DMS53 treated with DMSO at 0.1 percent for 48 hours (cell line): ENCODE results near the gene PPIP5K2.
A peak's percentile ranks its signal among the peaks of the same experiment; 100 is the strongest.
"Not testable (repeated sequence)": the region's sequence is repeated elsewhere in the genome, so short reads cannot be mapped to it uniquely, and the experiment has no call there.

ENCODE experiments used
- DNase-seq: peaks from one replicate; lab custom pipeline; 2025; ENCODE audit not compliant: unreplicated experiment; lab: John Stamatoyannopoulos, UW

PPIP5K2 gene

GRCh38 chr5:103205991-103206700 lies 86.0 kb downstream of the PPIP5K2 start:
- no peak for DNase-seq

- DNase-seq: no peak
These were observed 86.9 kb downstream of the PPIP5K2 start for GRCh38 chr5:103207011-103207410.

DNA sequence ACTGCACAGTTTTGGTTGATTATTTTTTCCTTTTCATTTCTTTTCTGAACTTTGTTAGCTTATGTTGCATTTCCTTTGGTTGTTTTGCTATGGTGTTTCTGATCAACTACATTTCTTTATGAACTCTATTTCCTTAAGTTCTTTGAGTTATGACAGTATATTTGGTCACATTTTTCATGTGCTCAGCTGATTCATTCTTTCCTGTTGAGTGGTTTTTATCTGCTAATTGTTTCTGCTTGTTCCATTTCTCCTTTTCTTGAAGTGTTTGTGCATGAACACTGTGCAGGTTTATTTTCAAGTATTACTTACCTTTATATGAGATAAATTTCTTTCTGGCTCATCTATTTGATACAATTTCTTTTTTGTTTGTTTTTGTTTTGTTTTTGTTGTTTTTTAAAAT lies 87.6 kb downstream of the PPIP5K2 start:
- DNase-seq: no peak

GRCh38 chr5:103208460-103208859 lies 88.4 kb downstream of the PPIP5K2 start:
- no peak for DNase-seq

GRCh38 chr5:103209065-103209464 lies 89.0 kb downstream of the PPIP5K2 start:
- DNase-seq: no peak

DNA sequence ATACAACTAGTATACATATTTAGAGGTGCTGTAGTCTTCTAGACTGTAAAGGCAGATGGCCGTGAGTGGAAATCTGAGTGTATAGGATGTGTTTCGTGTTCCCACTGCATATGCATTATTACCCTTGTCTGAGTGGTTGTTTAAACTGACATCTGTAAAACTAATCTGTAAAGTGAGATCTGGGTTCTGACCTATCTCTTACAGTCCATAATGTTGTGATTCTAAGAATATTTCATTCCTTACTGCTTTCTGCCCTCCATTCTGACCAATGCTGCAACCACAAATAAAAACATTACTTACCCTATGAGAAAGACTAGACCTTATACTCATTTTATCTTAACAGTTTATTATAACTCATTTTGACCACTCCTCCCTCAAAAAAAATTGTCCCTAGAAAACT lies 90.9 kb downstream of the PPIP5K2 start:
- DNase-seq: no peak

DNA sequence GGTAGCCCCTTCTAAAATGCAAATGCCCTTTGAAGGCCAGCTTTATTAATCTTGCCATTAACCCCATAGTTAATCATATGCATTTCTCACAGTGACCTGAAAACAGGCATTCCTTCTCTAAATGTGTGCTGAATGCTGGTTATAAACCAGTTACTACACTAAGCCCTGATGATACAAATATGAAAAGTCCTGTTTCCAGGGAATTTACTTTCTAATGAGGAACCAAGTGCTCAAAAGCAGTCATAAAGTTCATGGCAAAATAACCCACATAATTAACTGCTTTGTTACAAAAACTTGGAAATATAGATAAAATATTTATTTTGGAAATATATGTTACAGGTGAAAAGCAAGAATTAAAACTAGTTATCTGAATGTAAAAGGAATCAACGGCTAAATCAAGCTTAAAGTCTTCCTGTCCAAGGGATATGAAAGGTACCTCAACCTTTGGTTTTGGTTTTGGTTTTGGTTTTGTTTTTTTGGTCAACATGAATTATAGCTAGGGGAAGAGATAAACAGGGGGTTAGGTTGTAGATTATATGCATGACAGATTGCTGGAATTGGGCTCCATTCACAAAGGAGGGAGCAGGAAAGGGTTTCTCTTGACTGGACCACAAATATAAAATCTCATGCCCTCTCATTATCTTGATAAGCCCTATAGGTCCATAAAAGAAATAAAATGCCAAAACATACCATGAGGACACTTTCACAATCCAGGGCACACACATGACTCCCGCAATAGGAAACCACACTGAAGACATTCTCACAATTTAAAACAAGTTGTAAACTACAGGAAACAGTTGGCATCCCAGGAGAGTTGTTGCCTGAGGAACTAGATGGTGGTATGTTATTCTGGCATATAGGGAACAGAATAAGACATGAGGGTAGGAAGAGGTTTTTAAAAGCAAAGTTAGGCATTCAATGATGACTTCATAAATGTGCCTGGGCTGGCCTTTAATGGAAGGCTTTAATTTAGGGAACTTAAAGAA lies 91.8 kb downstream of the PPIP5K2 start:
- DNase-seq: no peak

- no peak for DNase-seq
These were observed 96.0 kb downstream of the PPIP5K2 start for GRCh38 chr5:103216137-103216536.

GRCh38 chr5:103216697-103217096 lies 96.6 kb downstream of the PPIP5K2 start:
- DNase-seq: no peak

DNA sequence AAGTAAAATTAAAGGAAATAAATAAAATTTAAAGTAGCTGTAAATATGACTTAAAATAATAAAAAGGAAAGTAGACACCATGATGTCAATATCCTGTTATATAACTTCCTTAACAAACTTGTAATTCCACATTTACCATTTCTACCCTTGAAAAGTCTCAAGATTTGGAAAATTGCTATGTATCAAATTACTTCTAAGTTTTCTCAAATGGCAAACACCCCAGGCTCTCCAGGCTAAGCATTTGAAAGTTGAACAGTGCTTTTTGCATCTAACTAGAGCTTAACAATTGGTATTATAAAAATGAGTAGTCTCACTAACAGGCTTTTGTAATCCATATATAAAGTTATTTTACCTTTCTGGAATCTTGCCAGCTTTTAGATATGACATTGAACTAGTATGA lies 97.0 kb downstream of the PPIP5K2 start:
- DNase-seq: no peak

DNA sequence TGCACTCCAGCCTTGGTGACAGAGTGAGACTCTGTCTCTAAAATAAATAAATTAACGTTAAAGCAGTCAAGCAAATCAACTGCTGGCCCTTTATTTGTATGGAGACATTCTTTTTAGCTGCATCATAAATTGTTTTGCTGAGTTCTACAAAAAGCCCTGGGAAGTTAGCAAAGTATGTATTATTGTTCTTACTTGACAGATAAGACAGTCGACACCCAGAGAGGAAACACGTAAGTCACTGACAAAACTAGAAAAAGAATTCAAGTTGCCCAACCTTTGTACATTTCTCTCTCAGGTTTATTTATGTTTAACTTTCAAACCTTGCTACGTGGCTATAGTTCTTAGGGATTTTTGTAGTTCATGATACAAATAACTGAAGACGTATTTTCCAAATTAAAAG lies 98.1 kb downstream of the PPIP5K2 start:
- DNase-seq: no peak

DNA sequence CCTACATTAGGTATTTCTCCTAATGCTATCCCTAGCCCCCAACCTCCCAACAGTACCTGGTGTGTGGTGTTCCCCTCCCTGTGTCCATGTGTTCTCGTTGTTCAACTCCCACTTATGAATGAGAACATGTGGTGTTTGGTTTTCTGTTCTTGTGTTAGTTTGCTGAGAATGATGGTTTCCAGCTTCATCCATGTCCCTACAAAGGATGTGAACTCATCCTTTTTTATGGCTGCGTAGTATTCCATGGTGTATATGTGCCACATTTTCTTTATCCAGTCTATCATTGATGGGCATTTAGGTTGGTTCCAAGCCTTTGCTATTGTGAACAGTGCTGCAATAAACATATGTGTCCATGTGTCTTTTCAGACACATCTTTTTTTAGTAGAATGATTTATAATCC lies 99.0 kb downstream of the PPIP5K2 start:
- not testable (repeated sequence) for DNase-seq

DNA sequence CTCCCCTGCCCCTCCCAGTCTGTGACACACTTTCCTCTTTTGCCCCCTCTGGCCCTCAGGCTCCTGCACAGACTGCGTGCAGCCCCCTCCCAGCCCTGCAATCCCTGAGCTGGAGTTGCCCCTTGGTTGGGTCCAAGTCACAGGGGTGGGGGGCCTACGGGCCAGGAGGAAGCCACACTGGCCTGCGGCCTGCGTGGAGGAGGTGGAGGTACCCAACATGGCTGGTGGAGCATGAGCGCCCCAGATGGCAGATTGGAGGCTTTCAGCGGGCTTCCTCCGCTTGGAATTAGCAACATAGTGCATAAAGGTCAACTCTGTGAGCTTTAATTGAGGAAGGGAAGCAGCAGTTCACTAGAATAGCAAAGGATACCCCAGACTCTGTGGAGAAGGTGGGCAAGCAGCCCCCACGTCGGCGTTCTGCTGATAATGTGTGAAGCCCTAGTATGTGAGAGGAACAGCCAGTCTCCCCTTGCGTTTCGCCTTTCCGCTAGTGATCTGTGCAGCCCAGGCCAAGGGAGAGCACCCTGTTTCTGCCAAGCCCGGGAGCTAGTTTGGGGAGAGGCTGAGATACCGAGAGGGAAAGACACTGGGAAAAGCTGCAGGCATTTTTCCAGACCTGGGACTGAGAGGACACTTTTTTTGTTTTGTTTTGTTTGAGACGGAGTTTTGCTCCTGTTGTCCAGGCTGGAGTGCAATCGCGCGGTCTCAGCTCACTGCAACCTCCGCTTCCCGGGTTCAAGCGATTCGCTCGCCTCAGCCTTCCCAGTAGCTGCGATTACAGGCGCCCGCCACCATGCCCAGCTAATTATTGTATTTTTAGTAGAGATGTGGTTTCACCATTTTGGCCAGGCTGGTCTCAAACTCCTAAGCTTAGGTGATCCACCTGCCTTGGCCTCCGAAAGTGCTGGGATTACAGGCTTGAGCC lies 103.2 kb downstream of the PPIP5K2 start:
- DNase-seq: no peak

GRCh38 chr5:103224118-103224893 lies 104.2 kb downstream of the PPIP5K2 start:
- peak; percentile 56 for DNase-seq

DNA sequence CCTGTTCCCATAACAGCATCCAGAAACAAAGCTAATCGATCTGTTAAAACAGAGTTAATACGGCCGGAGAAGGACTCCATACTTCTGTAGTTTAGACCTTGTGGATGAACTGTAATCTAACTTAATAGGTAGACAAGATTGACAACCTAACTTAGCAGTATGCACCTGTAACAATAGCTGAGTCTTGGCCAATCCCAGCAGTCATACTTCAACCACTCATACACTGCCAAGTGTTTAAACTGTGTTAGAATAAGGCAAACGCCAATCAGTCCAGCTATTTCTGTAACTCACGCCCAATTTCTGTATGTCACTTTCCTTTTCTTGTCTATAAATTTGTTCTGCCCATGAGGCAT lies 104.8 kb downstream of the PPIP5K2 start:
- DNase-seq: no peak

- no peak for DNase-seq
These were observed 108.0 kb downstream of the PPIP5K2 start for GRCh38 chr5:103228061-103228460.

DNA sequence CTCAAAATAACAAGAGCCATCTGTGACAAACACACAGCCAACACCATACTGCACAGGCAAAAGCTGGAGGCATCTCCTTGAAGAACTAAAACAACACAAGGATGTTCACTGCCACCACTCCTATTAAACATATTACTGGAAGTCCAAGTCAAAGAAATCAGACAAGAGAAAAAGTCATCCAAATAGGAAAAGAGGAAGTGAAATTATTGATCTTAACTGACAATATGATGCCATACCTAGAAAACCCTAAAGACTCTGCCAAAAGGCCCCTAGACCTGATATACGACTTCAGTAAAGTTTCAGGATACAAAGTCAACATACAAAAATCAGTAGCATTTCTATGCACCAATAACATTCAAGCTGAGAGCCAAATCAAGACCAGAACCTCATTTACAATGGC lies 108.5 kb downstream of the PPIP5K2 start:
- no peak for DNase-seq

- DNase-seq: peak; percentile 44
These were observed 112.4 kb downstream of the PPIP5K2 start for GRCh38 chr5:103232393-103232999.

DNA sequence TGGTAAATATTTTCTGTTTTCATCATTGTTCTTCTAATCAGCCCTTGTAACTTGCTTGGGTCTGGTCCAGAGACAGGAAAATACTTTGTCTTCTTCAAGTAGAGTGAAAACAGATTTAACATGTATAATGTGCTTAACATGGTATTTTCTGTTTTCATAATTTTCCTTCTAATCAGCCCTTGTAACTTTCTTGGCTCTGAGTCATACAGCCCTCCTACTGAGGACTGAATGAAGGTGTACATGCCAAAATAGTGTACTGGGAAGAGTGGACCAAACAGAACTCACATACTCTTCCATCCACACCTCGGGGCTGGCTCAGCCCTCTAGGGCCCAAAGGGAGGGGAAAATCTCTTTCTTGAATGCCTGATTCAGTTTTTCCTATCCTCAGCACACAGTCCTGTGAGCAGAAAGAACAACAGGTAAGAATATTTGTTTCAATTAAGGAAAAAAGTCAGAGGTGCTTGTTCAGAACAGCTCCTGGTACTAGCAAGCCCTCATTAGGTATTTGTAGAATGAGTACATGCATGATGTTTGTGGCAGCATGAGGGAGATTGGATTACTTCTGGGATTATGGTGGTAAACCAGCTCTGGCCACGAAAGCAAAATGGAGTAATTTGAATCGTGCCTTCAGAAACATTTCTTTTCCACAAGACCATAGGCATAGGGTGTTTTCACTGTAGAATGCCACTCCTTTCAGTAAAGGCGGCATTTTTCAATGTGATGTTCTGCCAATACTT lies 114.3 kb downstream of the PPIP5K2 start:
- no peak for DNase-seq
